ENCODE results near the gene EVA1C.

- TF ChIP-seq CTCF (IDR thresholded peaks at IDR 0.05) (no peak), POLR2A (IDR thresholded peaks at IDR 0.05) (no peak)
Observed at GRCh38 chr21:32423320-32424190, 11.0 kb downstream of the EVA1C start.
